22Rv1 (cell line): ENCODE results near the gene EEIG2.

Experiments used
- H3K27ac ChIP-seq: fragments of 450-650 bp; 2 replicates; pipeline ENCODE4 v1.5.1; 2017
- CTCF ChIP-seq: fragments of 450-650 bp; IDR thresholded peaks from 2 replicates; pipeline ENCODE4 v1.5.1; 2017; ENCODE audit warnings: mild to moderate bottlenecking
- ZFX ChIP-seq: fragments of 450-650 bp; IDR thresholded peaks from 2 replicates; pipeline ENCODE4 v1.6.1; 2017; ENCODE audit warnings: antibody characterized with exemption, borderline replicate concordance

EEIG2 gene

GRCh38 chr1:108524676-108525075, 35.2 kb upstream of the EEIG2 start:
- H3K27ac ChIP-seq, result no peak overlapping the region
- no peak for TF ChIP-seq CTCF
- TF ChIP-seq ZFX, result no peak

GRCh38 chr1:108527135-108527534, 32.8 kb upstream of the EEIG2 start:
- no peak overlapping the region for H3K27ac ChIP-seq
- TF ChIP-seq CTCF (no peak), ZFX (no peak)

DNA sequence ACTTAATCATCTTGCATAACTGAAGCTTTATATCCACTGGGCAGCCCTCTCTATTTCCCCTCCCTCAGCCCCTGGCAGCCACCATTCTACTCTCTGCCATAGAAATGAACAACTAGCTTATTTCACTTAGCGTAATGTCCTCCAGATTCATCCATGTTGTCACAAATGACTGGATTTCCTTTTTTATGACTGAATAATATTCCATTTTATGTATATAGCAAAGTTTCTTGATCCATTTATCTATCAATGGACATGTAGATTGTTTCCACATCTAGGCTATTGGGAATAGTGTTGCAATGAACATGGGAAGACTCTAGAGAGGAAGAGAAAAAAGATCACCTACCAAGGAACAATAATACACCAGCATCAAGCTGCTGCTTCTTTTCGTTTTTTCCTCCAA, 32.1 kb upstream of the EEIG2 start:
- TF ChIP-seq ZFX (no peak), CTCF (no peak)
- H3K27ac ChIP-seq, result no peak overlapping the region

- H3K27ac ChIP-seq, result no peak overlapping the region
- TF ChIP-seq CTCF (no peak), ZFX (no peak)
These were observed 28.5 kb upstream of the EEIG2 start for GRCh38 chr1:108531444-108531843.

- TF ChIP-seq ZFX (no peak), CTCF (no peak)
- no peak overlapping the region; the same call in 1 of the 2 replicates for H3K27ac ChIP-seq
These were observed 27.2 kb upstream of the EEIG2 start for GRCh38 chr1:108532730-108533129.

DNA sequence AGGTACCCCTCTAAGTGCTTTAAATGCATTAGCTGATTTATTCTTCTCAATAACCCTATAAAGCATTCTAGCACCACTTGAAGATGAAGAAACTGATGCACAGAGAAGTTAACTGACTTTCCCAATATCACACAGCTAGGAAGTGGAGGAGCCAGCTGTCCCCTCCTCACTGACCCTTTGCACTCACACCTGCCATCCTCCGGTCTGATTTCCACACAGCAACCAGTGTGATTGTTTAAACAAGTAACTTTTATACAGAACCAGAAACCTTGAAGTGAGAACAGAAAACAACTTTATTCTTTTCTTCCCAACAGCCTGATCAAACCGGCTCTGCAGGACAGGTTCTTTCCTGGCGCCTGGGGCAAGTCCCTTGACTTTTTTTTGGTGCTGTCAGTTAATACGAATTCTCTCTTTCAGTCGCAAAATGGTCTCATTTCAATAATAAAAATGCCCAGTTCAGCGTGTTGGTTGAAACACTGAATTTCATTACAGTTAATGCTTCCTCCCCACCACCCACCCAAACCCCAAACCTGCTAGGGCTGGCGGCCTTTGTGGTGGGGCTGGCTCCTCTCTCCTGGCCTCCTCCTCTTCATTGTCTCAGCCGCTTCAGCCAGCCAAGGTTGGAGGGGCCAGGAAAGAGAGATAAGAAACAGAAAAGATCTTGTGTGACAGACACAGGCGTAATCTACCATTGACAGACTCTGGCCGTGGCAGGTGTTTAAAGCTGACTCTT, 26.4 kb upstream of the EEIG2 start:
- TF ChIP-seq CTCF (no peak), ZFX (no peak)
- peak overlapping the region; percentile 66 for H3K27ac ChIP-seq

DNA sequence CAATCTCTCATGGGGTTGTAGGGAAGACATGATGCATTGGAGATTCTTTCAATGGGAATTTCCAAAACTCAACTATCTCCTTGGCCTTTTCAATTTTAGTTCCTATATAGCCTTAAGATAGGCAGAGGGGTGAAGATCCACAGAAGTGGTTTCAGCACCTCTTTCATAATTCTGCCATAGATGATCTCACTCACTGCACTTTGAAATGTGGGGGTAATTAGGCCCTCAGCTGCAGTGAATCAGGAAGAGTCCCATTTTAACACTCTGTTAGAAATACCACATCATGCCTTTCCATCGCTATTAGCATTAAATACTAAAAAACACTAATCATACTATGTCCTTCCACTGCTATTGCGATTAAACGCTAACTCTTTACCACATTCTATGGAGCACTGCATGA, 25.1 kb upstream of the EEIG2 start:
- no peak for TF ChIP-seq CTCF
- TF ChIP-seq ZFX, result no peak
- H3K27ac ChIP-seq, result peak overlapping the region; percentile 66

- peak overlapping the region; percentile 66 for H3K27ac ChIP-seq
These were observed 24.5 kb upstream of the EEIG2 start for GRCh38 chr1:108535315-108535897.

DNA sequence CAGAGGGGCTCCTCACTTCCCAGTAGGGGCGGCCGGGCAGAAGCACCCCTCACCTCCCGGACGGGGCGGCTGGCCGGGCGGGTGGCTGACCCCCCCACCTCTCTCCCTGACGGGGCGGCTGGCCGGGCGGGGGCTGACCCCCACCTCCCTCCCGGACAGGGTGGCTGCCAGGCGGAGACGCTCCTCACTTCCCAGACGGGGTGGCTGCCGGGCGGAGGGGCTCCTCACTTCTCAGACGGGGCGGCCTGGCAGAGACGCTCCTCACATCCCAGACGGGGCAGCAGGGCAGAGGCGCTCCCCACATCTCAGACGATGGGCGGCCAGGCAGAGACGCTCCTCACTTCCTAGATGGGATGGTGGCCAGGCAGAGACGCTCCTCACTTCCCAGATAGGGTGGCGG, 23.9 kb upstream of the EEIG2 start:
- H3K27ac ChIP-seq, result peak overlapping the region; percentile 70

GRCh38 chr1:108536791-108537190, 23.1 kb upstream of the EEIG2 start:
- peak overlapping the region; percentile 70 for H3K27ac ChIP-seq
